ENCODE results near the gene CARTPT.

Gene CARTPT

DNA sequence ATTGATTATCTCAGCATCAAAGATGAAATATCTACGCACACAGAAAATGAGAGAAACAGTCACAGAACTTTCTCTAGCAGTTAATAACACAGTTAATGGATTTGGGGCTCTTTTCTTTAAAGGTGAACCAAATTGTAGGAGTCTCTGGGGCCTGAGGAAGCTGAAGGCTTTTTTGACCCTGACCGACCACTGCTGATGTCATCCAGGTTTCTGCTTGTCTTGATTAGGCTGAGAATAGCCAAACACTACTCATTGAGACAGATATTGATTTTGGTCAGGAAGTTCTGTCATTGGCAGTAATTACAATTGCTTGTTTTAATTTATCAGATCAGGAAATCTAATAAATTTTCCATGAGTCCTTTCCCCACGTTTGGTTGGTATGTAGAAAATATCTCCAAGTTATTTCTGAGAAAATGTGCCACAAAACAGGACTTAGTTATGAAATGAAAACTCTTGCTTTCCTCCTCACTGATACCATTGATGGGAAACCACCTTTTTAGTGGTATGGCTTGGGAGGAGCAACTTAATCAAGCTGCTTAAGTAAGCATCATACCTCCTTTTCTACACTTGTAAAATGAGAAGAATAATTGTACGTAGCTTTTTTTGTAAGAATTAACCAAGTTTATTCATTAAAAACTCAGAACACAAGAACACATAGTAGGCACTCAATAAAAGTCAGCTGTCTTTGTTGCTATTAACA lies 19.7 kb downstream of the CARTPT start:
- DNase-seq, result no peak

DNA sequence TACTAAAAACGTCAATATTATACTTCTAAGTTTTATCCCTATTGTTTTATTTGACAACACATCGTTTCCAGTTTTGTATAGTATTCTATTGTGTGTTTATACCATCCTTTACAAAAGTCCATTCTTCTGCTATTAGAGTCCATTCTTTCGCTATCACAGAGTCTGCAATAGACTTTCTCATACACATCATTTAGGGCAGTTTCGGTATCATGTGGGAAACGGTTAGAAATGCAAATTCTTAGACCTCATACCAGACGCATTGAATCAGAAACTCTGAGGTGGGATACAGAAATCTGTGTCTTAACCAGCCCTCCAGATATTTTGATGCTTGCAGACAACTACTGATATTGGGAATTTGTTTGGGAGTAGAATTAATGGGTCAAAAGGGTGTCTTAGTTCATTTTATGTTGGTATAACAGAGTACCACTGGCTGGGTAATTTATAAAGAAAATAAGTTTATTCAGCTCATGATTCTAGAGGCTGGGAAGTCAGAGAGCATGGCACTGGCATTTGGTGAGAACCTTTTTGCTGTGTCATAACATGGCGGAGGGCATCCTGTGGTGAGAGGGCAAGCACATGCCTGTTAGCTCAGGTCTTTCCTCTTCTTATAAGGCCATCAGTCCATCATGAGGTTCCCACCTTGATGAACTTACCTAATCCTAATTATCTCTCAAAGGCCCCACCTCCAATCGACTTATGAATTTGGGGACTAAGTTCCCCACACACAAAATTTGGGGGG lies 21.1 kb downstream of the CARTPT start:
- DNase-seq, result no peak

DNA sequence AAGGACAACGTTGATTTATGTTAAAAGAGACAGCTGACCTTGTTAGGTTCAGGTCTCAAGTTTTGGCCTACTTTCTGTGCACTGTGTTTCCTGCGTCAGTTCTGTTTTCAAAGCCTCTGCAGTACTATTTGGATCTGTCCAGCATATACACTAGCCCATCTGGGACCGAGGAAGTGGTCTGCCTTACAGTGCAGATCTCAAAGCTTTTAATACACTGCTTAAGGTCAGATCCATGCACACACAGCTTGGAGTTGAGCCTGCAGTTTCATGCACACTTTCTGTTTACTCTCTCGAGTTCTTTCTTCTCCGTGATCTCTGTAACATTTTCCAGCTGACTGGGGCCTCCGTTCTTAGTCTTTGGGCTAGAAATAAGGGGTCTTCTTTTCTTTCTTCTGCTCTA lies 24.1 kb downstream of the CARTPT start:
- DNase-seq, result no peak

DNA sequence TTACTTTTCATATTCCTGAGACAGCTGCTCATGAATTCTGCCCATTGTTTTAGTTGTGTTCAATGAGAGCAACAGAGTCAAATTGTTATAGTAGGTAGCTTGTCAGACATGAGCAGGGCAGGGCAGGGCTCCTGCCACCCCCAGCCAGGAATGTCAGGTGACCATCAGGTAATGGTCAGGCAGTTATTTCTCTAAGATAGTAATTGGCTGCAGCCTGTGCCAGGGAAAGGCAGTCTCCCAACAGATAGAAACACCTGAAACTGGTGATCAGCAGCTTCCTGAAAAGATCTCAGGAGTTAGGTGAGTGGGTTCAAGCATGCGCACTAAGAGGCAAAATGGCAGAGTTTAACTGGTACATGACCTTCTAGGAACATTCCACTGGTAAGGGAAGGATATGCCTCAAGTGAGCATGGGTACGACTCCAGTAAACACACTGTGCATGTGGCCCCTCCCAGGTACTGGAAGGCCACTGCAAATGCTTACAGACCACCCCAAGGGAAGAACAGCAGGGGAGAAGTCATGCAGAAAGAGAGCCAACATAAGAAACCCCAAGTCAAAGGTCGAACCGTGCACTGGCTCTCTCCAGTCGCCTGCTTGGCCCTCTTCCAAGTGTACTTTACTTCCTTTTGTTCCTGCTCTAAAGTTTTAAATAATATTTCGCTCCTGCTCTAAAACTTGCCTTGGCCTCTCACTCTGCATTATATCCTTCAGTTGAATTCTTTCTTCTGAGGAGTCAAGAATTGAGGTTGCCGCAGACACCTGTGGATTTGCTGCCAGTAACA lies 25.1 kb downstream of the CARTPT start:
- DNase-seq, result no peak

DNA sequence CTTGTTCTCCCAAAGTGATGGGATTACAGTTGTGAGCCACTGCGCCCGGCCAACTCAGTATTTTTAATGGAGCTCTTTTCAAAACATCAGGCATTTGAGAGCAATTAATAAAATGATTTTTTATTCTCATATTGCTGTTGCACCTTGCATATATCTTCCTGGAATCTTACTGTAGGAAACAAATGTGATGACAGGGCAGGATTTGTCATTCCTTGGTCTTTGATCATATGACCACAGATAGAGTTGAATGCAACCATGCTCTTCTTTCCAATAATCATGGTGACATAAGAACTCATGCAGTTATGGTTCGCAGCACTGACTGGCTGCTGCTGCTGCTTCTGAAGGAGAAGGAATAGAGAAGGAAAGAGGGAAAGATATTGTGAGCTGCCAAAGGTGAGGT lies 28.1 kb downstream of the CARTPT start:
- DNase-seq, result no peak

DNA sequence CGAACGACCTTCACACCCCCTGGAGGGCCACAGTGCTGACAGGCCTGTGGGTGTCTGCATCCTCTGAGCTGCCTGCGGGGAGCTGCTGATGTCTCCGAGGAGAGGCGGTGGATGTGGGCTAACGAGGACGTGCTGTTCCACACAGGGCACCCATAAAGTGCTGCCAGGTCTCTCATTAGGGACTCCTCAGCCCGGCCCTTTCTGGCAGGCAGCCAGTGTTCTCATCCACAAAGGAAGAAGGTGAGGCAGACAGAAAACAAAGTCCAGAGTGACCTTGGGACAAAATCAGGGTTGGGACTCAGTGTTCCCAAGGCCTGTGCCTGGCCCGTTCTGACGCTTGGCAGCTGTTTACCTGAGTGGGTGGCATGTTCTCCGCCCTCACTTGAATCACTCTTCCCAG lies 29.3 kb downstream of the CARTPT start:
- DNase-seq, result no peak

DNA sequence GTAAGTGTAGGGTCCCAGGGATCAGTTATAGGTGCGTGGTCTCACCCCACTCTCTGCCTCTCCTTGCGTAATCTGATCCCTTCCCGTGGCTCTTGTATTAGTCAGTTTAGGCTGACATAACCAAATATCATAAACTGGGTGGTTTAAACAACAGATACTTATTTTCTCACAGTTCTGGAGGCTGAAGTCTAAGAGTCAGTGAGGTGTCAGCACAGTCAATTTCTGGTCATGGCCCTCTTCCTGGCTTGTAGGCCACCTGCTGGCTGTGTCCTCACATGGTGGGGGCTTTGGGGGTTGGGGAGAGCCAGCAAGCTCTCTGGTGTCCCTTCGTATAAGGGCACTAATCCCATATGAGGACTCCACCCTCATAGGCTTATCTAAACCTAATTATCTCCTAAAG lies 32.3 kb downstream of the CARTPT start:
- DNase-seq, result no peak

DNA sequence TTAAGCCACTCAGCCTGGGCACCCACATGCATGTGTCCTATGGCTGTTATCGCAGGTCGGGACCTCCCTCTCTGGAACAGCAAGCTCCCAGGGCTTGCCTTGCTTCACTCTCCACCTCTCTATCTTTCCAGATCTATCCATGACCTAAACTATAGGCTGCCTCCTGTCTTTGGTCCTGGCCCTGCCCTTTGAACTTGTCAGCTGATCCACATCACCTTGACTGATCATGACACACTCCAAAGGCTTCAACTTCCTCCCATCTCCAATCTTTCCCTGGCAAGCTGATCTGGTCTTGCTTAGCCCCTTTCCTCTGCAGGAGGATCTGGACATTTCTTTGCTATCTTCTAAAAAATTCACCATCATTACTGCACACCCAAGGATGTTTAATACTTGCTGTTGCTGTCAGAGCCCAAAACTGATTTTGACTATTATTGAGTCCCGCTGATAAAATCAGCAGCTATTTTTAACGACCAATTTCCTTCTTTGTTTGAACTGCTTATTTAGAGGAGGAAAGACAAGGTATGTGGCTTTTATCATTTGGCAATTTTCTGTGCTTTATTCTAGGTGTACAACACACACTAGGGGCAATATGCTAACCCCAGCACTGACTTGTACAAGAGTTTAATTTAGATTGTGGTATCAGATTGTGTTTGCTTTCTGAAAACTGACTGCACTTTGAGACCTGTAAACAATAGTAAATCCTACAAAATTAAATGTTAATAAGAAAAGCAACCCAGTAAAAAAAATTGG lies 33.5 kb downstream of the CARTPT start:
- no peak for DNase-seq

DNA sequence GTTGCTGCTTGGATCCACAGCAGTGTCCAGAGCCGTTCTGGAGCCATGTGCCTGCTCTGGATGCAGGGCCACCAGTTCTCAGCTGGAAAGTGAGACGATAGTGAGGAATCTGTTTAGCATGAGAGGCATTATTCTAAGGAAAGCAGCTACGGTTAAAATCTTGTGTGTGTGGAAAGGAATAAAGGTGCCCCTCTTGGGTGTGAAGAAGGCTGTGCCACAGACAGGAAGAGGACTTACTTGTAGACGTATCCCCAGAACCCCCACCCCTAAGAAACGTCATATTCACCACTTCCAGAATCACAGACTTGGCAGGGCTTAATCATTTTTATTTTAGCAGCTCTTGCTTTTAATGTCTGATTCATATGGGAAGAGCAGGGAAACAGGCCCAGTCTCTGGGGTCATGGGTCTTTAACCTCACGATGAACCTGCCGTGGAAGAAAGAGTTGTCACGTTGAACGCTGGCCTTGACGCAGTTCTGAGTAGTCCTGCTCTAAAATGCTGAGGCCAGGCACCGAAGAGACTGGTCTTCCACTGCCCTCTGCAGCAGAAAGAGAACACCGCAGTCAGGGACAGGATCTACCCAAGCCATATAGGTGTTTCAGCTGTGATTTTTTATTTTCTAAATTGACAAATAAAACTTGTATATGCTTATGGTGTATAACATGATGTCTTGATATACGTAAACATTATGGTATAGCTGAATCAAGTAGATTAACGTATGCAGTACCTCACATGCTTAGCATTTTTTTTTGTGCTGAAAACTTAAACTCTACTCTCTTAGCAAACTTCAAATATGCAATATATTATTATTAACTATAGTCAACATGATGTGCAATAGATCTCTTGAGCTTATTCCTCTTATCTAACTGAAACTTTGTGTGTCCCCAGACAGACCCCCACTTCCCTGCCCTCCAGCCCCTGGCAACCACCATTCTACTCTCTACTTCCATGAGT lies 38.8 kb downstream of the CARTPT start:
- DNase-seq, result peak; percentile 63

DNA sequence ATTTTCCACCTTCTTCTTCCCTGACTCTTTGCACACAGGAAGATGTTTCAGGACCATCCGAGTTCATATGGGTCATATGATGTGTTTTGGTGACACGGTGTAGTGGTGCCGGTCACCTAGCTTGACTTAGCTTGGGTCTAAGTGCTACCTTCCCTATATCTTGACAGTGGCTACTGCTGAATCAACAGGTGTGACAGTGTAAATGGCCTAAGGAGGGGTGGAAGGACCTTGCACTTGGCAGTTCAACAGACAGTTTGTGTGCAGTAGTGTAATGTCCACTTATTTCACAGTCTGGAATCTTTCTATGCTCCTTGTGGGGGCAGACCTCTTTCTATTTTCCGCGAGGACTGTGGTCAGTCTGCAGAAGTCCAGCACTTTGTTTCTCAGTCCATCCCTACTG lies 43.8 kb downstream of the CARTPT start:
- DNase-seq, result no peak

DNA sequence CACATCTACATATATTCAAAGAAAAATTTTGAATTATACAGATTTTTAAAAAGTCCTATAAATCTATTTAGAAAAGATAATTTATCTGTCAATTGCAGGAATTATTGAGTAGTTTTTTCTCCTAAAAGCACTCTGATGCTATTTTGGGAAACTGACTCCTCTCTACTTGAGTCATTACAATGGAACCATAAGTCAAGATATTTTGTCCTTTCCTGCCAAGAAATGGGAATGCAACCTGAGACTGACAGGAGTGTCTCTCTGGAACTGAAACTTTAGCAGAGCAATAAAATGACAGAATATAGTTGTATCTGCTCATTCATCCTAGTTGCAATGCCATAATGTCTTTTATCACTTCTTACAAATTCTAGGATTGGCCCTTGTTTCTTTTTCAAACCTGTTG lies 48.6 kb downstream of the CARTPT start:
- DNase-seq, result no peak

DNA sequence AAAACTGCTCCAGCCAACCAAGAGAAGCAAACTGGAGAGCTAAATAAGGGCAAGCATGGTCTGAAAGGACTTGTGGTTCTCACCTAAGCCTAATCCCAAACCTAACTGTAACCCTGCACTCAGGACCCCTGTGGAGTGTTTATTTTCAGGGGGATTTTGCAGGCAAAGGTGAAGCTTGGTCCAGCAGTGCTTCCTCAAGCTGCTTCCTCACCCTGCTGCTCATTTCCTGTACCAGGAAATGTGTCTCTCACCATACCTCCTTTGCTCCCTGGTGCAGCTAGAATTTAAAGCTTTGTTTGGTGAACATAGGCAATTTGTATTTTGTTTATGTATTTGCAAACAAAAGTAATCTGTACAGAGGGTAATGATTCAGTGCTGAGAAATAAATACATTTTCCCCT lies 50.2 kb downstream of the CARTPT start:
- no peak for DNase-seq

DNA sequence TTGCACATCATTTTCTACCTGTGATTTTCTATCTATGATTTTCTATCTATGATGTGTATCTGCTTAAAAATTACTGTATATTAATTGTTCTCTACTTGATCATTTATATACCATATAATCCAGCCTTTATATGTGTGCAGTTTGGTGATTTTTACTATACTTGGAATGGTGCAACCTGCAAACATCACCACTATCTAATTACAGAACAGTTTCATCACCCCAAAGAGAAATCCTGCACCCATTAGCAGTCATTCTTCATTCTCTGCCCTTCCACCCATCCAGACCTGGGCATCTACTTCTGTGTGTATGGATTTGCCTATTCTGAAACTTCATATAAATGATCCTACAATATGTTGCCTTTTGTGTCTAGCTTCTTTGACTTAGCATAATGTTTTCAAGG lies 51.3 kb downstream of the CARTPT start:
- no peak for DNase-seq

All from hematopoietic multipotent progenitor cell treated with erythropoietin and hydrocortisone succinate and interleukin-3 and kit ligand, for 6 days (in vitro differentiated cells).